ENCODE measurements around the gene CDH18.

CDH18 gene

DNA sequence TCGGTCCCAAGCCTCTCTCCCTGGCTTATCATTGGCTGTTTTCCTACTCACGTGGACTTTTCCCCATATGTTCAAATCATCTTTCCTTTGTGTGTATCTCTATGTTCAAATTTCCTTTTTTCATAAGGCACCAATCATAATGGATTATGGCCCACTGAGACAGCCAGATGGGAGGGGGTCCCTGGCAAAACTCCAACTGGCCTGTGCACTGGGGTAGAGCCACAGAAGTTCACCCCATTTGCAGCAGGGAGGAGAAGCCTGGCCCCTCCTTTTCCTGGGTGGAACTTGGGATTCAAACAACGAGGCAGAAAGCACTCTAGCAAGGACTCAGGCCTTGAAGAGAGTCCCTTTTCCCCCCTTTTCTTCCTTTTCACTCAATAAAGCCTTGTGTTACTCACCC is 362.4 kb downstream of the CDH18 start:
- TF ChIP-seq, protein P1, sequence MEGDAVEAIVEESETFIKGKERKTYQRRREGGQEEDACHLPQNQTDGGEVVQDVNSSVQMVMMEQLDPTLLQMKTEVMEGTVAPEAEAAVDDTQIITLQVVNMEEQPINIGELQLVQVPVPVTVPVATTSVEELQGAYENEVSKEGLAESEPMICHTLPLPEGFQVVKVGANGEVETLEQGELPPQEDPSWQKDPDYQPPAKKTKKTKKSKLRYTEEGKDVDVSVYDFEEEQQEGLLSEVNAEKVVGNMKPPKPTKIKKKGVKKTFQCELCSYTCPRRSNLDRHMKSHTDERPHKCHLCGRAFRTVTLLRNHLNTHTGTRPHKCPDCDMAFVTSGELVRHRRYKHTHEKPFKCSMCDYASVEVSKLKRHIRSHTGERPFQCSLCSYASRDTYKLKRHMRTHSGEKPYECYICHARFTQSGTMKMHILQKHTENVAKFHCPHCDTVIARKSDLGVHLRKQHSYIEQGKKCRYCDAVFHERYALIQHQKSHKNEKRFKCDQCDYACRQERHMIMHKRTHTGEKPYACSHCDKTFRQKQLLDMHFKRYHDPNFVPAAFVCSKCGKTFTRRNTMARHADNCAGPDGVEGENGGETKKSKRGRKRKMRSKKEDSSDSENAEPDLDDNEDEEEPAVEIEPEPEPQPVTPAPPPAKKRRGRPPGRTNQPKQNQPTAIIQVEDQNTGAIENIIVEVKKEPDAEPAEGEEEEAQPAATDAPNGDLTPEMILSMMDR (IDR thresholded peaks at IDR 0.05; ENCODE audit: control insufficient read depth, extremely low read depth, insufficient read depth), result no peak

GRCh38 chr5:19619571-19619970 is 368.4 kb downstream of the CDH18 start:
- TF ChIP-seq, protein P1 (IDR thresholded peaks at IDR 0.05; ENCODE audit: control insufficient read depth, extremely low read depth, insufficient read depth), result no peak
- no peak overlapping the region for H3K4me3 ChIP-seq (ENCODE audit: low read depth, low read length)
- DNase-seq (ENCODE audit: low read depth), result no peak

More for the DNA sequence above, 362.4 kb downstream of the CDH18 start:
- H3K4me3 ChIP-seq (ENCODE audit: low read depth, low read length), result no peak overlapping the region
- no peak for DNase-seq (ENCODE audit: low read depth)

DNA sequence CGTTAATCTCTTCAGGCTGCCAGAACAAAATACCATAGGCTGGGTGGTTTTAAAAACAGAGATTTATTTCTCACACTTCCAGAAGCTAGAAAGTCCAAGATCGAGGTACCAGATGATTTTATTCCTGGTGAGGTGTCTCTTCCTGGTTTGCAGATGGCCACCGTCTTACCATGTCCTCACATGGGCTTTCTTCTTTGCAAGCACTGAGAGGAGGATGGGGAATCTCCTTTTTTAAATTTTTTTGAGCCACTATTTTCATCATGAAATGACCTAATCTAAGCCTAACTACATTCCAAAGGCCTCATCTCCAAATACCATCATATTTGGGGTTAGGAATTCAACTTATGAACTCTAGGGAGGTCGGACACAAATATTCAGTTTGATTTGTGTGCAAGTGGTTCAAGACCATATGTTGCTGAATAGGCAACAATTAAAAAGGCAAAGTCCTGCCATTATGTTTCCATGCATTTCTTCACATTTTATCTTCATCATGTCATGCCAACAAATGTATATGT is 371.2 kb downstream of the CDH18 start:
- TF ChIP-seq, protein P1 (IDR thresholded peaks at IDR 0.05; ENCODE audit: control insufficient read depth, extremely low read depth, insufficient read depth), result no peak
- DNase-seq (ENCODE audit: low read depth), result no peak
- no peak overlapping the region for H3K4me3 ChIP-seq (ENCODE audit: low read depth, low read length)

DNA sequence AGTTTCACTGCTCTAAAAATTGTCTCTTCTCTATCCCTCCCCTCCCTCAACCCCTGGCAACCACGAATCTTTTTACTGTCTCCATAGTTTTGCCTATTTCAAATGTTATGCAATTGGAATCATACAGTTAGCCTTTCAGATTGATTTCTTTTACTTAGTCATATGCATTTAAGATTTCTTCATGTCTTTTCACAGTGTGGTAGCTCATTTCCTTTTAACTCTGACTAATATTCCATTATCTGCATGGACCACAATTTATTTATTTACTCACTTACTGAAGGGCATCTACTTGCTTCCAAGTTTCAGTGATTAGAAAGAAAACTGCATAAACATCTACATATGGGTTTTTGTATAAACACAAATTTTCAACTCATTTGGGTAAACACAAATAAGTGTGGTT is 372.3 kb downstream of the CDH18 start:
- H3K4me3 ChIP-seq (ENCODE audit: low read depth, low read length), result no peak overlapping the region
- TF ChIP-seq, protein P1 (IDR thresholded peaks at IDR 0.05; ENCODE audit: control insufficient read depth, extremely low read depth, insufficient read depth), result no peak

GRCh38 chr5:19615071-19615470 is 372.9 kb downstream of the CDH18 start:
- no peak overlapping the region for H3K4me3 ChIP-seq (ENCODE audit: low read depth, low read length)
- DNase-seq (ENCODE audit: low read depth), result no peak
- TF ChIP-seq, protein P1 (IDR thresholded peaks at IDR 0.05; ENCODE audit: control insufficient read depth, extremely low read depth, insufficient read depth), result no peak

More for the DNA sequence above, 372.3 kb downstream of the CDH18 start:
- DNase-seq (ENCODE audit: low read depth), result no peak

- peak; percentile 52 for DNase-seq (ENCODE audit: low read depth)
- TF ChIP-seq, protein P1 (IDR thresholded peaks at IDR 0.05; ENCODE audit: control insufficient read depth, extremely low read depth, insufficient read depth), result peak; percentile 45
- no peak overlapping the region for H3K4me3 ChIP-seq (ENCODE audit: low read depth, low read length)
Observed at GRCh38 chr5:19608444-19609002, 379.5 kb downstream of the CDH18 start.
